GM21447 (cell line): ENCODE results near the gene THOC7.

ENCODE experiments used
- ATAC-seq: cut with Tn5 transposase; IDR thresholded peaks from one replicate; pipeline ENCODE4 v1.9.1; 2021; ENCODE audit not compliant: unreplicated experiment

The THOC7 gene

GRCh38 chr3:63845215-63845614 is 18.4 kb downstream of the THOC7 start:
- no peak for ATAC-seq

GRCh38 chr3:63842127-63842526 is 21.5 kb downstream of the THOC7 start:
- no peak for ATAC-seq

- no peak for ATAC-seq
These were observed 21.9 kb downstream of the THOC7 start for GRCh38 chr3:63841704-63842103.

GRCh38 chr3:63832395-63832794 is 31.2 kb downstream of the THOC7 start:
- no peak for ATAC-seq

- no peak for ATAC-seq
These were observed 33.1 kb downstream of the THOC7 start for GRCh38 chr3:63830526-63830925.

GRCh38 chr3:63824309-63824708 is 39.3 kb downstream of the THOC7 start:
- no peak for ATAC-seq

- no peak for ATAC-seq
These were observed 44.5 kb downstream of the THOC7 start, which contains the start of gene C3orf49 for GRCh38 chr3:63819151-63819398. TSS of gene C3orf49 (plus strand) at chr3:63819299. CDS start at chr3:63819472, 173 bp downstream.

- peak; percentile 81 for ATAC-seq
These were observed 45.1 kb downstream of the THOC7 start for GRCh38 chr3:63818282-63819150.

- ATAC-seq: no peak
These were observed 46.4 kb downstream of the THOC7 start for GRCh38 chr3:63817225-63817624.

GRCh38 chr3:63814237-63814636 is 49.4 kb downstream of the THOC7 start:
- no peak for ATAC-seq

GRCh38 chr3:63809607-63810006 is 54.0 kb downstream of the THOC7 start:
- ATAC-seq: no peak

GRCh38 chr3:63808633-63809032 is 55.0 kb downstream of the THOC7 start:
- no peak for ATAC-seq

GRCh38 chr3:63807961-63808565 is 55.5 kb downstream of the THOC7 start:
- ATAC-seq: no peak

GRCh38 chr3:63803911-63804310 is 59.7 kb downstream of the THOC7 start:
- no peak for ATAC-seq

GRCh38 chr3:63800097-63800496 is 63.5 kb downstream of the THOC7 start:
- ATAC-seq: no peak

GRCh38 chr3:63798949-63799348 is 64.7 kb downstream of the THOC7 start:
- ATAC-seq: no peak

GRCh38 chr3:63798544-63798943 is 65.1 kb downstream of the THOC7 start:
- ATAC-seq: no peak

- no peak for ATAC-seq
These were observed 68.2 kb downstream of the THOC7 start for GRCh38 chr3:63795438-63795837.

- no peak for ATAC-seq
These were observed 71.6 kb downstream of the THOC7 start for GRCh38 chr3:63791974-63792373.
